Activated CD4-positive, alpha-beta memory T cell treated with anti-CD3 and anti-CD28 coated beads for 36 hours (primary cell): ENCODE results near the gene ARFGEF3. TPM values are rescaled to one million over a fixed set of nuclear protein-coding genes. Genes with fewer than 3 reads are reported as not detected.

Experiments
- CTCF ChIA-PET: fragments of 350-600 bp; sonication (Branson Sonifier 250); formaldehyde crosslinking; loops from one replicate; lab custom pipeline; 2021; ENCODE audit warnings: antibody characterized with exemption, inconsistent platforms; lab: Charles Lee
- POLR2A ChIA-PET: fragments of 350-600 bp; sonication (Branson Sonifier 250); formaldehyde crosslinking; loops from one replicate; lab custom pipeline; 2021; ENCODE audit warnings: antibody characterized with exemption; lab: Charles Lee
- DNase-seq: peaks from one replicate; pipeline ENCODE4 v3.0.0-alpha.2; 2020
- H3K27ac Mint-ChIP-seq: one replicate; pipeline ENCODE4 v1.8.0; 2021; ENCODE audit warnings: mixed read lengths
- H3K27me3 Mint-ChIP-seq: one replicate; pipeline ENCODE4 v1.8.0; 2021; ENCODE audit warnings: mixed read lengths
- H3K36me3 Mint-ChIP-seq: one replicate; pipeline ENCODE4 v1.8.0; 2021; ENCODE audit warnings: mixed read lengths
- H3K4me1 Mint-ChIP-seq: one replicate; pipeline ENCODE4 v1.8.0; 2021; ENCODE audit warnings: low read depth, mixed read lengths
- H3K4me3 Mint-ChIP-seq: one replicate; pipeline ENCODE4 v1.8.0; 2021; ENCODE audit warnings: mild to moderate bottlenecking, mixed read lengths
- H3K9me3 Mint-ChIP-seq: one replicate; pipeline ENCODE4 v1.8.0; 2021; ENCODE audit warnings: mixed read lengths
- intact Hi-C: fragments of 100-400 bp; cut with micrococcal nuclease; formaldehyde crosslinking; loops from one replicate; pipeline ENCODE4 v1.15.1; 2023
- total RNA-seq, 2 experiments: library from RNA; stranded (reverse); gene quantifications; one replicate each; pipeline ENCODE4 v1.2.3, GENCODE V29; 2021

ARFGEF3 gene
- total RNA-seq, 2 experiments from 2014 or later: 0.71 to 0.85 TPM

GRCh38 chr6:138290423-138290962 is 128.8 kb downstream of the ARFGEF3 start:
- no peaks in the 10 kb centered on the region for H3K36me3 Mint-ChIP-seq
- no peak overlapping the region for H3K27ac Mint-ChIP-seq
- intact Hi-C loops: no loop called here
- H3K4me1 Mint-ChIP-seq: peaks cover 3% of the 10 kb centered on the region
- no peak for DNase-seq
- no peak overlapping the region for H3K4me3 Mint-ChIP-seq
- ChIA-PET POLR2A (no interaction called here), CTCF (no interaction called here)
- no peaks in the 10 kb centered on the region for H3K9me3 Mint-ChIP-seq
- no peaks in the 10 kb centered on the region for H3K27me3 Mint-ChIP-seq

GRCh38 chr6:138291036-138291848 is 129.5 kb downstream of the ARFGEF3 start:
- H3K36me3 Mint-ChIP-seq: no peaks in the 10 kb centered on the region
- CTCF ChIA-PET: no interaction called here
- peaks cover 3% of the 10 kb centered on the region for H3K4me1 Mint-ChIP-seq
- intact Hi-C loops: no loop called here
- H3K27me3 Mint-ChIP-seq: no peaks in the 10 kb centered on the region
- no peaks in the 10 kb centered on the region for H3K9me3 Mint-ChIP-seq
- POLR2A ChIA-PET: no interaction called here
- no peak for DNase-seq
- no peak overlapping the region for H3K4me3 Mint-ChIP-seq
- no peak overlapping the region for H3K27ac Mint-ChIP-seq

GRCh38 chr6:138291849-138292181 is 130.1 kb downstream of the ARFGEF3 start:
- Mint-ChIP-seq H3K27ac (no peak overlapping the region), H3K27me3 (no peaks in the 10 kb centered on the region), H3K4me3 (no peak overlapping the region), H3K9me3 (no peaks in the 10 kb centered on the region), H3K4me1 (peaks cover 3% of the 10 kb centered on the region), H3K36me3 (no peaks in the 10 kb centered on the region)
- POLR2A ChIA-PET: no interaction called here
- DNase-seq: no peak
- CTCF ChIA-PET: no interaction called here
- intact Hi-C loops: no loop called here

- no peak for DNase-seq
- Mint-ChIP-seq H3K36me3 (no peaks in the 10 kb centered on the region), H3K27ac (no peak overlapping the region), H3K27me3 (no peaks in the 10 kb centered on the region), H3K9me3 (no peaks in the 10 kb centered on the region), H3K4me3 (no peak overlapping the region), H3K4me1 (peaks cover 3% of the 10 kb centered on the region)
- POLR2A ChIA-PET: no interaction called here
- CTCF ChIA-PET: no interaction called here
- intact Hi-C loops: no loop called here
Measured at GRCh38 chr6:138292482-138292881, 130.7 kb downstream of the ARFGEF3 start.

- no peak overlapping the region for H3K27ac Mint-ChIP-seq
- intact Hi-C loops: no loop called here
- ChIA-PET CTCF (no interaction called here), POLR2A (no interaction called here)
- H3K4me3 Mint-ChIP-seq: no peak overlapping the region
- H3K27me3 Mint-ChIP-seq: peaks cover 3% of the 10 kb centered on the region
- no peak for DNase-seq
- no peaks in the 10 kb centered on the region for H3K36me3 Mint-ChIP-seq
- no peaks in the 10 kb centered on the region for H3K9me3 Mint-ChIP-seq
- peaks cover 3% of the 10 kb centered on the region for H3K4me1 Mint-ChIP-seq
Measured at GRCh38 chr6:138293428-138294395, 132.0 kb downstream of the ARFGEF3 start.

GRCh38 chr6:138296381-138296780 is 134.6 kb downstream of the ARFGEF3 start:
- H3K27me3 Mint-ChIP-seq: peaks cover 7% of the 10 kb centered on the region
- POLR2A ChIA-PET: no interaction called here
- no peaks in the 10 kb centered on the region for H3K9me3 Mint-ChIP-seq
- H3K4me3 Mint-ChIP-seq: no peak overlapping the region
- CTCF ChIA-PET: no interaction called here
- H3K27ac Mint-ChIP-seq: no peak overlapping the region
- no peak for DNase-seq
- H3K36me3 Mint-ChIP-seq: no peaks in the 10 kb centered on the region
- intact Hi-C loops: no loop called here
- no peaks in the 10 kb centered on the region for H3K4me1 Mint-ChIP-seq

- Mint-ChIP-seq H3K27me3 (peaks cover 7% of the 10 kb centered on the region), H3K4me3 (no peak overlapping the region), H3K4me1 (no peaks in the 10 kb centered on the region), H3K27ac (no peak overlapping the region), H3K9me3 (no peaks in the 10 kb centered on the region), H3K36me3 (no peaks in the 10 kb centered on the region)
- intact Hi-C loops: no loop called here
- ChIA-PET CTCF (no interaction called here), POLR2A (no interaction called here)
- no peak for DNase-seq
Measured at GRCh38 chr6:138296786-138297185, 135.0 kb downstream of the ARFGEF3 start.

GRCh38 chr6:138297761-138298298 is 136.1 kb downstream of the ARFGEF3 start:
- DNase-seq: peak; percentile 22
- Mint-ChIP-seq H3K27me3 (peaks cover 7% of the 10 kb centered on the region), H3K9me3 (no peaks in the 10 kb centered on the region), H3K36me3 (no peaks in the 10 kb centered on the region), H3K4me3 (no peak overlapping the region), H3K4me1 (no peaks in the 10 kb centered on the region), H3K27ac (no peak overlapping the region)
- intact Hi-C loops: no loop called here
- POLR2A ChIA-PET: interaction anchor here (0.6 kb wide), 1 partner anchor 182 kb away, joined by 3 read pairs; no protein-coding TSS in a partner anchor
- CTCF ChIA-PET: interaction anchor here (1.5 kb wide), 1 partner anchor 10 kb away, joined by 4 read pairs; no protein-coding TSS in a partner anchor

- Mint-ChIP-seq H3K4me1 (no peaks in the 10 kb centered on the region), H3K4me3 (no peak overlapping the region), H3K27me3 (peaks cover 7% of the 10 kb centered on the region), H3K36me3 (no peaks in the 10 kb centered on the region), H3K27ac (no peak overlapping the region), H3K9me3 (no peaks in the 10 kb centered on the region)
- ChIA-PET CTCF (no interaction called here), POLR2A (no interaction called here)
- DNase-seq: no peak
- intact Hi-C loops: no loop called here
Measured at GRCh38 chr6:138300469-138300868, 138.7 kb downstream of the ARFGEF3 start.

- Mint-ChIP-seq H3K4me1 (no peaks in the 10 kb centered on the region), H3K9me3 (no peaks in the 10 kb centered on the region), H3K27ac (no peak overlapping the region), H3K4me3 (no peak overlapping the region), H3K36me3 (no peaks in the 10 kb centered on the region), H3K27me3 (peaks cover 7% of the 10 kb centered on the region)
- no peak for DNase-seq
- POLR2A ChIA-PET: no interaction called here
- CTCF ChIA-PET: no interaction called here
- intact Hi-C loops: no loop called here
Measured at GRCh38 chr6:138302554-138302953, 140.8 kb downstream of the ARFGEF3 start.

- Mint-ChIP-seq H3K9me3 (no peaks in the 10 kb centered on the region), H3K27me3 (peaks cover 1% of the 10 kb centered on the region), H3K27ac (no peak overlapping the region), H3K4me3 (no peak overlapping the region), H3K4me1 (no peaks in the 10 kb centered on the region), H3K36me3 (no peaks in the 10 kb centered on the region)
- ChIA-PET POLR2A (no interaction called here), CTCF (no interaction called here)
- DNase-seq: no peak
- intact Hi-C loops: no loop called here
Measured at GRCh38 chr6:138307352-138307751, 145.6 kb downstream of the ARFGEF3 start.
